K562 (cell line): ENCODE results near the gene LY6G5B. TPM values are rescaled to one million over a fixed set of nuclear protein-coding genes. Genes with fewer than 3 reads are reported as not detected.

Experiments used
- ATF3 ChIP-seq, 2 experiments: fragments of 450-650 bp in 1 of 2; sonication (generic) in 1 of 2; formaldehyde crosslinking in 1 of 2; IDR thresholded peaks in 1 of 2; conservative IDR thresholded peaks in 1 of 2; 2 replicates each; pipeline versions ENCODE4 v1.6.1 to v1.8.1; 2016 to 2023; ENCODE audit warnings: mild to moderate bottlenecking in 2 of 2, moderate library complexity in 2 of 2, inconsistent platforms in 1 of 2, missing genetic modification reagents in 1 of 2
- ATF6 ChIP-seq: sonication (generic); formaldehyde crosslinking; IDR thresholded peaks from 2 replicates; pipeline ENCODE4 v1.4.0; 2020; ENCODE audit warnings: mild to moderate bottlenecking, missing genetic modification reagents
- E2F4 ChIP-seq: sonication (generic); formaldehyde crosslinking; IDR thresholded peaks from 2 replicates; pipeline ENCODE4 v1.8.0; 2022; ENCODE audit warnings: mild to moderate bottlenecking, low read depth, missing genetic modification reagents
- MITF ChIP-seq: IDR thresholded peaks from 2 replicates; pipeline ENCODE4 v1.6.1; 2014; ENCODE audit warnings: antibody characterized with exemption
- NR2C2 ChIP-seq, 2 experiments: fragments of 200-800 bp in 1 of 2; sonication (Bioruptor generic) in 1 of 2; sonication (generic) in 1 of 2; formaldehyde crosslinking in 1 of 2; IDR thresholded peaks; 2 replicates each; pipeline versions ENCODE4 v1.6.1 to v1.8.0; 2016 to 2022; ENCODE audit warnings: mild to moderate bottlenecking in 1 of 2, missing compliant biosample characterization in 1 of 2, missing genetic modification characterization in 1 of 2, missing genetic modification reagents in 1 of 2
- SMAD4 ChIP-seq: fragments of 250-450 bp; sonication (Bioruptor Pico); conservative IDR thresholded peaks from 2 replicates; pipeline ENCODE4 v1.8.0; 2021; ENCODE audit warnings: inconsistent platforms, mild to moderate bottlenecking, moderate library complexity
- SMARCC2 ChIP-seq: fragments of 450-650 bp; IDR thresholded peaks from 2 replicates; pipeline ENCODE4 v1.6.1; 2017; ENCODE audit warnings: antibody characterized with exemption, moderate library complexity, mild to moderate bottlenecking, low read depth
- TCFL5 ChIP-seq: fragments of 250-450 bp; sonication (Bioruptor Pico); conservative IDR thresholded peaks from 2 replicates; pipeline ENCODE4 v1.6.1; 2021; ENCODE audit warnings: mild to moderate bottlenecking, moderate library complexity, matching md5 sums
- ZNF175 ChIP-seq: fragments of 200-800 bp; sonication (Bioruptor generic); IDR thresholded peaks from 2 replicates; pipeline ENCODE4 v1.6.1; 2016; ENCODE audit warnings: low read depth, mild to moderate bottlenecking, missing genetic modification characterization, missing compliant biosample characterization
- ZNF431 ChIP-seq: sonication (generic); formaldehyde crosslinking; IDR thresholded peaks from 2 replicates; pipeline ENCODE4 v1.8.0; 2022; ENCODE audit warnings: mild to moderate bottlenecking, missing genetic modification reagents
- polyA plus RNA-seq, 8 experiments: library from polyadenylated mRNA; depleted of rRNA in 4 of 8; stranded (reverse) in 5 of 8; unstranded in 3 of 8; fragments of >200 nt; fragmentation: Nextera tagmentation in 2 of 8; fragmentation: Illumina TruSeq in 1 of 8; extraction: Ambion mirVana in 2 of 8; extraction: Trizol in 1 of 8; gene quantifications; 2 replicates each; pipeline versions ENCODE4 v1.2.1 to v1.2.3, GENCODE V29; 2011 to 2014; ENCODE audit warnings: inconsistent platforms in 1 of 8, missing spikeins in 1 of 8
- total RNA-seq, 7 experiments: library from RNA; depleted of rRNA in 6 of 7; stranded (reverse); fragments of >200 nt in 6 of 7; fragmentation: Illumina TruSeq in 2 of 7; extraction: Trizol in 2 of 7; gene quantifications; 2 replicates each; pipeline versions ENCODE4 v1.2.1 to v1.2.3, GENCODE V29; 2011 to 2021; ENCODE audit warnings: low replicate concordance in 1 of 7

LY6G5B gene
- total and polyA plus RNA-seq, 9 of the 15 experiments (the other 6 are each of a cell fraction or from before 2014, with no cell fraction given), result 6.0 to 27.0 (median 7.5) TPM

GRCh38 chr6:31659649-31660380 is 10.0 kb upstream of the LY6G5B start (continued):
- peak; percentile 58 for TF ChIP-seq SMAD4 (CRISPR knock-in tag)
- 0 out of 2 replicates have a peak, but pooled peaks have one; percentile 27 for TF ChIP-seq NR2C2 (CRISPR knock-in tag; IDR thresholded peaks at IDR 0.05)
- no peak for TF ChIP-seq NR2C2 (tag; IDR thresholded peaks at IDR 0.05)
- peak; percentile 43; the same call in 1 of the 2 replicates for TF ChIP-seq ZNF175
- peak; percentile 39; the same call in 1 of the 2 replicates for TF ChIP-seq ZNF431 (CRISPR knock-in tag)
- TF ChIP-seq SMARCC2, result 0 out of 2 replicates have a peak, but pooled peaks have one; percentile 36
- 0 out of 2 replicates have a peak, but pooled peaks have one; percentile 6 for TF ChIP-seq MITF
- 0 out of 2 replicates have a peak, but pooled peaks have one; percentile 3 for TF ChIP-seq TCFL5 (CRISPR knock-in tag)
- peak; percentile 37; the same call in 1 of the 2 replicates for TF ChIP-seq ATF6 (CRISPR knock-in tag)
- no peak for TF ChIP-seq ATF3 (IDR thresholded peaks at IDR 0.05)
- TF ChIP-seq ATF3 (CRISPR knock-in tag; conservative IDR thresholded peaks at IDR 0.05), result peak; percentile 28; the same call in 1 of the 2 replicates
- peak; percentile 64; the same call in 1 of the 2 replicates for TF ChIP-seq E2F4 (CRISPR knock-in tag)
